OCI-LY7 (cell line): Measurements from ENCODE around the gene NRP1. TPM values are rescaled to one million over a fixed set of nuclear protein-coding genes. Genes with fewer than 3 reads are reported as not detected.

ENCODE experiments used
- BruUV-seq: library from RNA; stranded (reverse); fragments of 400-500 nt; replicated peaks from 2 replicates; lab custom pipeline; 2021; lab: Mats Ljungman, UMichigan
- CTCF ChIA-PET: fragments of 300-600 bp; sonication (Branson Sonifier 250); formaldehyde crosslinking; loops from one replicate; lab custom pipeline; 2022; ENCODE audit warnings: antibody characterized with exemption; ENCODE audit not compliant: unreplicated experiment; lab: Charles Lee
- POLR2A ChIA-PET: fragments of 300-600 bp; sonication (Branson Sonifier 250); formaldehyde crosslinking; loops from one replicate; lab custom pipeline; 2022; ENCODE audit warnings: antibody characterized with exemption; lab: Charles Lee
- DNase-seq: peaks from one replicate; pipeline ENCODE4 v3.0.0-alpha.2; 2015; ENCODE audit warnings: low spot score
- H2AFZ ChIP-seq: fragments of 200-600 bp; sonication (generic), shearing (Covaris generic); 2 replicates; pipeline ENCODE4 v1.6.1; 2014; ENCODE audit warnings: mild to moderate bottlenecking, antibody characterized with exemption, low read length, moderate library complexity
- H3K27ac ChIP-seq: fragments of 200-600 bp; sonication (generic); 2 replicates; pipeline ENCODE4 v1.5.1; 2014; ENCODE audit warnings: mixed run types, low read depth, mild to moderate bottlenecking, moderate library complexity, low read length, inconsistent platforms; ENCODE audit not compliant: poor library complexity, severe bottlenecking
- H3K36me3 ChIP-seq: fragments of 200-600 bp; sonication (generic); 2 replicates; pipeline ENCODE4 v1.6.1; 2014; ENCODE audit warnings: mild to moderate bottlenecking, antibody characterized with exemption, low read length, moderate library complexity, mixed read lengths; ENCODE audit not compliant: insufficient read depth
- H3K4me1 ChIP-seq: fragments of 200-600 bp; sonication (generic); 2 replicates; pipeline ENCODE4 v1.5.1; 2014; ENCODE audit warnings: mild to moderate bottlenecking, low read length; ENCODE audit not compliant: insufficient read depth, poor library complexity, severe bottlenecking
- H3K4me2 ChIP-seq: fragments of 200-600 bp; sonication (generic); 2 replicates; pipeline ENCODE4 v1.6.1; 2014; ENCODE audit warnings: mild to moderate bottlenecking, low read length
- H3K4me3 ChIP-seq: fragments of 200-600 bp; sonication (generic); 2 replicates; pipeline ENCODE4 v1.5.1; 2014; ENCODE audit warnings: mild to moderate bottlenecking, low read depth, low read length; ENCODE audit not compliant: poor library complexity, severe bottlenecking
- H3K79me2 ChIP-seq: fragments of 200-600 bp; sonication (generic); 2 replicates; pipeline ENCODE4 v1.6.1; 2016; ENCODE audit warnings: low read depth, mild to moderate bottlenecking, low read length, moderate library complexity, mixed read lengths; ENCODE audit not compliant: insufficient read depth
- H3K9me2 ChIP-seq: fragments of 200-600 bp; sonication (generic); 2 replicates; pipeline ENCODE4 v1.6.1; 2016; ENCODE audit warnings: mild to moderate bottlenecking, low read length, mixed read lengths; ENCODE audit not compliant: insufficient read depth
- H3K9me3 ChIP-seq: fragments of 200-600 bp; sonication (generic); 2 replicates; pipeline ENCODE4 v1.6.1; 2014; ENCODE audit warnings: mild to moderate bottlenecking, mixed run types, low read length, mixed read lengths
- H4K20me1 ChIP-seq: fragments of 200-600 bp; sonication (generic); 2 replicates; pipeline ENCODE4 v1.6.1; 2014; ENCODE audit warnings: mild to moderate bottlenecking, antibody characterized with exemption, low read length, moderate library complexity, mixed read lengths; ENCODE audit not compliant: insufficient read depth
- CTCF ChIP-seq: fragments of 200-600 bp; sonication (generic); conservative IDR thresholded peaks from 2 replicates; pipeline ENCODE4 v1.5.1; 2014; ENCODE audit warnings: mild to moderate bottlenecking, antibody characterized with exemption, low read length, moderate library complexity, mixed read lengths
- EZH2phosphoT487 ChIP-seq: fragments of 200-600 bp; sonication (generic); IDR thresholded peaks from 2 replicates; pipeline ENCODE4 v1.6.1; 2018; ENCODE audit warnings: low read depth, borderline replicate concordance, mild to moderate bottlenecking, mixed run types, antibody characterized with exemption, low read length, moderate library complexity, mixed read lengths
- intact Hi-C: fragments of 100-400 bp; cut with micrococcal nuclease; formaldehyde crosslinking; loops from one replicate; pipeline ENCODE4 v1.10.0; 2022; ENCODE audit not compliant: unreplicated experiment
- total RNA-seq, 2 experiments: library from RNA; depleted of rRNA in 1 of 2; stranded (reverse); fragments of >200 nt in 1 of 2; shearing (Covaris generic) in 1 of 2; gene quantifications; 2 replicates each; pipeline ENCODE4 v1.2.3, GENCODE V29; 2014 to 2022

NRP1 gene
- total RNA-seq, 2 experiments from 2014 or later: not detected

GRCh38 chr10:33211106-33211878 lies 123.2 kb downstream of the NRP1 start:
- no peak overlapping the region for H3K27ac ChIP-seq

GRCh38 chr10:33209802-33210201 lies 124.7 kb downstream of the NRP1 start:
- no peak for TF ChIP-seq CTCF
- TF ChIP-seq EZH2phosphoT487: no peak
- Histone ChIP-seq H3K27ac (no peak overlapping the region), H3K79me2 (no peaks in the 10 kb centered on the region), H3K9me3 (no peaks in the 10 kb centered on the region), H3K4me1 (no peaks in the 10 kb centered on the region), H2AFZ (no peak overlapping the region), H3K9me2 (no peaks in the 10 kb centered on the region), H3K4me3 (no peak overlapping the region), H4K20me1 (no peaks in the 10 kb centered on the region), H3K36me3 (no peaks in the 10 kb centered on the region), H3K4me2 (no peak overlapping the region)
- ChIA-PET POLR2A (no interaction called here), CTCF (no interaction called here)
- intact Hi-C loops: no loop called here
- DNase-seq: no peak
- no TSS peak for BruUV-seq

More at GRCh38 chr10:33211106-33211878, 123.2 kb downstream of the NRP1 start:
- CTCF ChIA-PET: no interaction called here
- Histone ChIP-seq H3K9me2 (no peaks in the 10 kb centered on the region), H2AFZ (no peak overlapping the region), H3K4me1 (no peaks in the 10 kb centered on the region), H3K79me2 (no peaks in the 10 kb centered on the region), H4K20me1 (no peaks in the 10 kb centered on the region), H3K4me3 (no peak overlapping the region), H3K4me2 (no peak overlapping the region), H3K36me3 (no peaks in the 10 kb centered on the region), H3K9me3 (no peaks in the 10 kb centered on the region)
- no peak for TF ChIP-seq EZH2phosphoT487
- TF ChIP-seq CTCF: no peak
- POLR2A ChIA-PET: no interaction called here
- intact Hi-C loops: no loop called here
- no TSS peak for BruUV-seq
- no peak for DNase-seq

GRCh38 chr10:33208166-33208565 lies 126.3 kb downstream of the NRP1 start:
- no peaks in the 10 kb centered on the region for H4K20me1 ChIP-seq
- H3K4me1 ChIP-seq: no peaks in the 10 kb centered on the region
- H3K36me3 ChIP-seq: no peaks in the 10 kb centered on the region
- H3K4me3 ChIP-seq: no peak overlapping the region
- no peak overlapping the region for H2AFZ ChIP-seq
- no peak for TF ChIP-seq EZH2phosphoT487
- TF ChIP-seq CTCF: no peak
- no peak for DNase-seq
- no peaks in the 10 kb centered on the region for H3K9me3 ChIP-seq
- H3K79me2 ChIP-seq: no peaks in the 10 kb centered on the region
- H3K4me2 ChIP-seq: no peak overlapping the region
- POLR2A ChIA-PET: no interaction called here
- BruUV-seq: no TSS peak
- no peaks in the 10 kb centered on the region for H3K9me2 ChIP-seq
- intact Hi-C loops: no loop called here
- CTCF ChIA-PET: no interaction called here
- no peak overlapping the region for H3K27ac ChIP-seq
